Measurements from ENCODE around the gene SIRPG.
A peak's percentile ranks its signal among the peaks of the same experiment; 100 is the strongest.

- TF ChIP-seq CTCF (IDR thresholded peaks at IDR 0.05 in 2 of 3, conservative IDR thresholded peaks at IDR 0.05 in 1 of 3; ENCODE audit: control insufficient read depth in 2 of 3, extremely low read depth in 1 of 3, insufficient read depth in 1 of 3, low read depth in 3 of 3, low read length in 3 of 3) (peak; percentile 5 to 15 (median 8); a peak in 2 of 6 replicates), RCOR1 (conservative IDR thresholded peaks at IDR 0.05; ENCODE audit: low read depth, low read length) (no peak), CHD4 (IDR thresholded peaks at IDR 0.05) (no peak), BHLHE40 (IDR thresholded peaks at IDR 0.05; ENCODE audit: borderline replicate concordance in 1 of 2, low read depth in 2 of 2, low read length in 1 of 2) (no peak), ZNF274 (IDR thresholded peaks at IDR 0.05; ENCODE audit: insufficient read depth, insufficient read length) (no peak)
Measured at GRCh38 chr20:1636621-1637020, 21.0 kb downstream of the SIRPG start.

All from GM12878 (cell line).